ENCODE results near the gene ACADVL.
A peak's percentile ranks its signal among the peaks of the same experiment; 100 is the strongest.

Gene ACADVL

GRCh38 chr17:7191571-7192270, 28.0 kb upstream of the ACADVL start:
- DNase-seq (ENCODE audit: low read depth in 3 of 3): peak in 1 of 3 experiments; percentile 24

GRCh38 chr17:7192271-7192937, 27.3 kb upstream of the ACADVL start:
- DNase-seq (ENCODE audit: low read depth in 3 of 3): no peak

DNA sequence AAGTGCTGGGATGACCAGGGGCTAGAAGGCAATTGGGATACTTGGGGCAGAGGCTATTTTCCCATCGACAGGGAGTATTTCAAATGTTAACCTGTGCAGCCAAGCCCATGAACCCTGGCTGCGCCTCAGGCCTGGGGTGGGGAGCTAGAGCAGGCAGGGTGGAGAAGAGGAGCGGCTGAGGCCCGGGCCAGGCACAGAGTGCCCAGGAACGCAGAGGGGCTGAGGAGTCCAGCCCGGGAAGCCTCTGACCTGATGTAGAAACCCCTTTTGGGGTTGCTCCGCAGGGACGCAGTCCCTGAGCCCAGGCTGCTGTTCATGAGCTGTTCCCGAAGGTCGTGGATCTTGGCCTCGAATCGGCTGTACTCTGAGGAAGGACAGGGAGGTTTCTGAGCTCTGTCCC, 23.8 kb upstream of the ACADVL start:
- DNase-seq (ENCODE audit: low read depth in 3 of 3): no peak

DNA sequence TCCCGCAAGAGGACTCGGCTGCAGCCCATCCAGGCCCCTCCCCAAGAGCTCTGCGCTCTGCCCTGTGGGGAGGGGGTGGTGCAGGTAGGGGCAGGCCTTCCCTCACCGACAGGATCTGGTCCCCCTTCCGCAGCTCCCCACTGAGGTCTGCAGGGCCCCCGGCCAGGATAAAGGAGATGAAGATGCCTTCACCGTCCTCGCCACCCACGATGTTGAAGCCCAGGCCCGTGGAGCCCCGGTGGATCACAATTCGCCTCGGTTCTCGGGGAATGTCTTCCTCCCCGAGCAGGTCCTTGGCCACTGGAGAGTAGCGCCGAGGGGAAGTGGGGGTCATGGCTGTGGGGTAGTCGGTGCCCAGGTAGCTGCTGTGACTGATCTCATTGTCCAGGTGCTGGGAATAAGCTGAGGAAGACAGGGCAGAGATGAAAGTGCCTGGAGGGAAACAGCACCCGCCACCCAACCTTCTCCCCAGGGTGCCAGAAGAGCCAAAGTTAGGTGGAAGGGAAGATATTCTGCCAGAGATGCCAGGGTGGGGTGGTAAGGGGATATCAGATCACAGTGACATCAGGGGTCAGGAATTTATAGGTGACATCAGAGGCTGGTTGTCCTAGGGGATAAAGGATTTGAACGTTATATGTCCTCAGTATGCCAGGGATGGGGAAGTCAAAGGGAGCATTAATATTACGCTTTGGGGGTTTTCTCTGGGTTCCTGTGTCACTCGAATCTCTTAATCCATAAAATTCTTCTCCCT, 22.9 kb upstream of the ACADVL start:
- DNase-seq (ENCODE audit: low read depth in 3 of 3): no peak

DNA sequence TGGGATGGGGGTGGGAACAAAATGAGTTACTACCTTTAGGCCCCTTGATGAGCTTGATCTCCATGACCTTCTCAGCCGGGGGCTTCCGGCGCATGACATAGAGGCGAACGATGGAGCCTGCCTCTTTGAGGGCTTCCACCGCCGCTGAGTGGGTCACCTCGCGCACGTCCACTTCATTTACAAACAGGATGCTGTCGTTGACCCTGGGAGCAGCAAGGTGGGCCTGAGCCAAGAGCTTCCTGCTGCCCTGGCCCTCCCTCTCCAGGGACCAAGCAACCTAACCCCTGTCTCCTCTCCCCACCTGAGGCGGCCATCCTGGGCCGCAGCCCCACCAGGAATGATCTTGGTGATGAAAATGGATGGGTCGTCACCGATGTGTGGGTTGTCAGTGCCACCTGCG, 16.3 kb upstream of the ACADVL start:
- DNase-seq (ENCODE audit: low read depth in 3 of 3): no peak

GRCh38 chr17:7204336-7204735, 15.4 kb upstream of the ACADVL start:
- no peak for DNase-seq (ENCODE audit: low read depth in 3 of 3)

- DNase-seq (ENCODE audit: low read depth in 3 of 3): peak; percentile 77 to 94 (median 80)
Measured at GRCh38 chr17:7204828-7205461, 14.8 kb upstream of the ACADVL start.

DNA sequence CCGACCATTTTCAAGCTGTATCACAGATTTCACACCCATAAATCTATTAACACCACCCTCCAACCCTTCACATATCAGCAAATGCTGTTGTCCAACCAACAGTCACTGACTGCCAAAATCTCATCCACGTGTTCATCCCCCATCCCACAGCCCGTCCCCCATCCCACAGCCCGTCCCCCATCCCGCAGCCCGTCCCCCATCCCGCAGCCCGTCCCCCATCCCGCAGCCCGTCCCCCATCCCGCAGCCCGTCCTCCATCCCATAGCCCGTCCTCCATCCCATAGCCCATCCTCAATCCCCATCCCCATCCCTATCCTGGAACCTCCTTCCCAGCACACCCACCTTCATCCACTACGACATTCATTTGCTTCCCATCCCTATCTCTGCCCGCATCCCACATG, 14.2 kb upstream of the ACADVL start:
- DNase-seq (ENCODE audit: low read depth in 3 of 3): no peak

- DNase-seq (ENCODE audit: low read depth in 3 of 3): no peak
Measured at GRCh38 chr17:7207120-7208001, 12.4 kb upstream of the ACADVL start.

GRCh38 chr17:7208027-7208571, 11.6 kb upstream of the ACADVL start:
- no peak for DNase-seq (ENCODE audit: low read depth in 3 of 3)

GRCh38 chr17:7208754-7209460, 10.8 kb upstream of the ACADVL start:
- DNase-seq (ENCODE audit: low read depth in 3 of 3): no peak

DNA sequence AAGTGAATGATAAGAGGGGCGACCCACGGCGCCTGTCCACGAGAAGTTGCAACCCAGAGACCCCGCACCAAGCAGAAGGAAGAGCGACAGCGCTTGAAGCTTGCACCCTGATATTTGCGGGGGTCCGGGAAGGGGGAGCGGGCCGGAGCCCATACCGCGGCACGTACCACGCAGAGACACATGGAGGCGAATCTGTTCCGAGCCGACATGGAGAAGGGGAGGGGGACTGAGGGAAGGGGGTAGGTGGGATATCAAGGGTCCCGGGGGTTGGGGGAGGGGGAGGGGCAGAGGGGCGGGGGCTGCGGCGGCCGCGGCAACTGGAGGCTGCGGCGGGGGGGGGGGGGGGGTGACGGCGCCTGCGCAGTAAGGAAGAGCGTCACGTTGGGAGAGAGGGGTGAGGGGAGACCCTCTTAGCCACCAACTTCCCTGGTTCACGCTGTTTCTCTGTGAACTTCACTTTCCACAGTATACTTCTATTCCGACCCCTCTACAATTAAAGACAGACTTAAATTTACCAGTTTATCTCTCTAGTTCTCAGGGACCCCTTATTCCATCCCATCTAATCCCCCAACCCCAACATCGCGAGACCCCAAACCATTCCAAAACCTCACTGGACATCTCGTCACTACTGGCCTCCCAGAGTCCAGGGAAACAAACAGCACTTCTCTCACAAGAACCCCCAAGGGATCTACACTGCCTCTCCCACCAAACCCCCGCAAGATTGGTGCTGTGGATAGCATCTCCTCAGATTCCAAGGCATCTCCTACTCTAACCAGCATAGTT, 8.1 kb upstream of the ACADVL start:
- DNase-seq (ENCODE audit: low read depth in 3 of 3): no peak

DNA sequence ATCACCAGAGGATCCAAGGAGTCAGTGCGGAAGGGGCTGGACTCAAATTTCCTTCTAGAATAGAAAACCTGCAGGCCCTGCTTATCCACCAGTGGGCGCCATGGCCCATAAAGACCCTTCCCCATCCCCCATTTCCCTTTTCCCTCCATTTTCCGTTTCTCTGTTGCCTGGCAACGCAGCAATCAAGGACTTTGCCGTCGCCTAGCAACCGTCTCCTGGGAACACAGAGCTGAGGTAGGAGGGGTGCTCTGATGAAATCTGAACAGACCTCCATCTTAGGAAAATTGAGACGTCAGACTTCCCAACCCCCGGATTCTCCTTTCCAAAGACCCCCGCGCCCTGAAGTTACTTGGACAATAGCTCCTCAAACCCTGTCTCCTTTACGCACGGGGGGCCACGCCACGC, 5.8 kb upstream of the ACADVL start:
- peak in 1 of 3 experiments; percentile 54 for DNase-seq (ENCODE audit: low read depth in 3 of 3)

DNA sequence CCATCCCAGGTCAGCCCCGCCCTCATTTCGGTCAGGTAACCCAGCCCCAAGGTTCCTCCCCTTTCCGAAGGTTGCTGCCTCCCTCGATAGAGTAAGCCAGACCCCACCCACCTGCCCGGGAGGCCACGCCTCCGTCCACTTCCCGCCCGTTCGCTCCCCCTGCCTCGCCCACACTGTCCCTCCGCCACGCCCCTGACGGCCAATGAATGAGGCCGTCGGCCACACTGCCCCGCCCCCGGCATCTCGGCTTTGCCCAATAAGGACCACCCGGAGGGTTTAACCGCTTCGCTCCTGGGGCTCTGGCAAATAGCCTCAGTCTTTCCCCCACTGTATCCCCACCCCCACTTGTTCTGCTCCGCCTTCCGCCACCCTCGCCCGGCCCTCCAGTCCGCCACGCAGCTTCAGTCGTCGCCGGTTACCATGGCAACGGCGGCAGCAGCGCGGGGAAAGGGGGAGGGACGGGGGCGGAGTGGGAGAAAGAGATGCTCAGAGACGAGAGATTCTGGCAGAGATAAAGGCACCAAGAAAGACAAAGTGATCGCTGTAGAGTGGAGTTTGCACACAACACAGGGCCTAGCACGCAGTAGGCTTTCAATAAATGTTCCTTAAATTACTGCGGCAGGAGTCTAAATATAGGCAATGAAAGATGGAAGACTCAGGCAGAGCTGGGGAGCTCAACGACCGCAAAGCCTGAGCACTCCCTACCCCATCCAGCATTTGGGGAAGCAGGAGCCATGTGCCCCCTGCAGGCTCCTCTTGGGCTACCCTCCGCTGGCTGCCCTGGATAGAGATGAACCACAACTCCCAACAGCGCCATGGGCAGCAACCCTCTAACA, 5.2 kb upstream of the ACADVL start:
- DNase-seq (ENCODE audit: low read depth in 3 of 3): peak; percentile 98 to 100 (median 99)

GRCh38 chr17:7215136-7215638, 4.6 kb upstream of the ACADVL start:
- no peak for DNase-seq (ENCODE audit: low read depth in 3 of 3)

- no peak for DNase-seq (ENCODE audit: low read depth in 3 of 3)
Measured at GRCh38 chr17:7215652-7216180, 4.0 kb upstream of the ACADVL start.

GRCh38 chr17:7216242-7217112, 3.3 kb upstream of the ACADVL start:
- DNase-seq (ENCODE audit: low read depth in 3 of 3): no peak
